Glomerular endothelial cell (primary cell): Measurements from ENCODE around the gene PA2G4. TPM values are rescaled to one million over a fixed set of nuclear protein-coding genes. Genes with fewer than 3 reads are reported as not detected.

Experiments
- total RNA-seq: library from RNA; depleted of rRNA; stranded (reverse); fragments of >200 nt; gene quantifications from 2 replicates; pipeline ENCODE4 v1.2.3, GENCODE V29; 2015

PA2G4 gene
- total RNA-seq, 1 donor from 2014 or later: 125 TPM

Other genes with a start within 250 kb of the PA2G4 start
- gene PYM1, start 176.7 kb upstream of the PA2G4 start, total RNA-seq: 31.8 and 35.8 TPM in 2 replicates
- 49.8 and 53.7 TPM in 2 replicates for gene DGKA, start 173.4 kb upstream of the PA2G4 start, total RNA-seq
- gene PMEL, start 138.5 kb upstream of the PA2G4 start, total RNA-seq: 0.58 and 1.1 TPM in 2 replicates
- 20.2 and 28.4 TPM in 2 replicates for gene CDK2, start 137.7 kb upstream of the PA2G4 start, total RNA-seq
- 76.2 and 88.7 TPM in 2 replicates for gene RAB5B, start 130.5 kb upstream of the PA2G4 start, total RNA-seq
- gene SUOX, start 107.3 kb upstream of the PA2G4 start, total RNA-seq: 13.3 and 14.3 TPM in 2 replicates
- 1.8 and 4.9 TPM in 2 replicates for gene IKZF4, start 83.5 kb upstream of the PA2G4 start, total RNA-seq
- gene RPS26, start 62.6 kb upstream of the PA2G4 start, total RNA-seq: 956 and 971 TPM in 2 replicates
- 0.53 TPM in 1 of 2 replicates, not detected in the other for gene ERBB3, start 24.4 kb upstream of the PA2G4 start, total RNA-seq
- 1,895 and 2,713 TPM in 2 replicates for gene RPL41, start 12.1 kb downstream of the PA2G4 start, total RNA-seq
- 3.0 and 4.1 TPM in 2 replicates for gene ZC3H10, start 13.7 kb downstream of the PA2G4 start, total RNA-seq
- 269 and 275 TPM in 2 replicates for gene ESYT1, start 23.7 kb downstream of the PA2G4 start, total RNA-seq
- gene MYL6B, start 48.0 kb downstream of the PA2G4 start, total RNA-seq: 103 and 104 TPM in 2 replicates
- 2,948 and 3,870 TPM in 2 replicates for gene MYL6, start 53.8 kb downstream of the PA2G4 start, total RNA-seq
- gene SMARCC2, start 84.9 kb downstream of the PA2G4 start, total RNA-seq: 51.1 and 78.9 TPM in 2 replicates
- 40.5 and 41.5 TPM in 2 replicates for gene RNF41, start 117.4 kb downstream of the PA2G4 start, total RNA-seq
- 26.7 and 33.5 TPM in 2 replicates for gene NABP2, start 119.8 kb downstream of the PA2G4 start, total RNA-seq
- not detected in 2 replicates for gene SLC39A5, start 125.5 kb downstream of the PA2G4 start, total RNA-seq
- 34.4 and 55.6 TPM in 2 replicates for gene ANKRD52, start 153.8 kb downstream of the PA2G4 start, total RNA-seq
- gene COQ10A, start 162.4 kb downstream of the PA2G4 start, total RNA-seq: 9.2 and 15.9 TPM in 2 replicates
- gene CS, start 195.8 kb downstream of the PA2G4 start, total RNA-seq: 146 and 156 TPM in 2 replicates
- gene CNPY2, start 211.4 kb downstream of the PA2G4 start, total RNA-seq: 112 and 135 TPM in 2 replicates
- gene PAN2, start 229.4 kb downstream of the PA2G4 start, total RNA-seq: 15.6 and 18.4 TPM in 2 replicates
- 3.0 TPM in 1 of 2 replicates, not detected in the other for gene IL23A, start 234.3 kb downstream of the PA2G4 start, total RNA-seq